Breast epithelium (tissue), 3 donors: ENCODE measurements around the gene CAPN15.

Experiments used
- POLR2A ChIP-seq: fragments of 450-650 bp; IDR thresholded peaks from one replicate; pipeline ENCODE4 v1.6.1; 2016; ENCODE audit warnings: antibody characterized with exemption, mild to moderate bottlenecking, moderate library complexity
- TF ChIP-seq, protein P1 (sequence below), 3 donors: fragments of 450-650 bp; IDR thresholded peaks; one replicate each; pipeline ENCODE4 v1.5.1; 2016 to 2017; ENCODE audit warnings: antibody characterized with exemption in 3 of 3, mild to moderate bottlenecking in 3 of 3, moderate library complexity in 3 of 3

DNA sequence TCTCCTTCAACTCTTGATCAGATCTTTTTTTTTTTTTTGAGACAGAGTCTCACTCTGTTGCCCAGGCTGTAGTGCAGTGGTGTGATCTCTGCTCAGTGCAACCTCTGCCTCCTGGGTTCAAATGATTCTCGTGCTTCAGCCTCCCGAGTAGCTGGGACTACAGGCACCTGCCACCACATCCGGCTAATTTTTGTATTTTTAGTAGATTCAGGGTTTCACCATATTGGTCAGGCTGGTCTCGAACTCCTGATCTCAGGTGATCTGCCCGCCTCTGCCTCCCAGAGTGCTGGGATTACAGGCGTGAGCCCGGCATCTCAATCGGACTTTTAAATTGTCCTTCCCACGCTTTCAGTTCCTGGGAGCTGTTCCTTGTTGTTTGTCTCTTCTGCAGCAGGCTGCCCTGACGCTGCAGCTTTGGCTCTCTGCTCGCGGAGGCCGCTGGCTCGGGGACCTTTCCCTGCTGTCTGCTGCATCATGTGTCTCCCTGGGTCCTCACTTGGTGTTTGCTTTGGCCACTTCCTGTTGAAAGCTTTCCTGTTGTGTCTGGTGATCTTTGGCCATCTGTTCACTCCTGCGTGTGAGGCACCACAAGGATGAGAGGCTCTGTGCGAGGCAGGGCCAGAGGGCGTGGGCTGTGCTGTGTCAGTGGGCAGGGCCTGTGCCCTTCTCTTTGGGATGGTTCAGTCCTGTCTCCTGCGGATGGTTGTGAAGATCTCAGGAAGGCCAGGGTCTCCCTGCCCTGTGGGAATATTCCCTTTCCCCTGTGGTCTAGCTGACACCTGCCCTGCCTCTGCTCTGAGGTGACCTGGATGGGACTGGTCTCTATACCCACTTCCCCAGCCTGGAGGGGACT is 18.4 kb upstream of the CAPN15 start:
- TF ChIP-seq POLR2A, result no peak
- TF ChIP-seq, protein P1, sequence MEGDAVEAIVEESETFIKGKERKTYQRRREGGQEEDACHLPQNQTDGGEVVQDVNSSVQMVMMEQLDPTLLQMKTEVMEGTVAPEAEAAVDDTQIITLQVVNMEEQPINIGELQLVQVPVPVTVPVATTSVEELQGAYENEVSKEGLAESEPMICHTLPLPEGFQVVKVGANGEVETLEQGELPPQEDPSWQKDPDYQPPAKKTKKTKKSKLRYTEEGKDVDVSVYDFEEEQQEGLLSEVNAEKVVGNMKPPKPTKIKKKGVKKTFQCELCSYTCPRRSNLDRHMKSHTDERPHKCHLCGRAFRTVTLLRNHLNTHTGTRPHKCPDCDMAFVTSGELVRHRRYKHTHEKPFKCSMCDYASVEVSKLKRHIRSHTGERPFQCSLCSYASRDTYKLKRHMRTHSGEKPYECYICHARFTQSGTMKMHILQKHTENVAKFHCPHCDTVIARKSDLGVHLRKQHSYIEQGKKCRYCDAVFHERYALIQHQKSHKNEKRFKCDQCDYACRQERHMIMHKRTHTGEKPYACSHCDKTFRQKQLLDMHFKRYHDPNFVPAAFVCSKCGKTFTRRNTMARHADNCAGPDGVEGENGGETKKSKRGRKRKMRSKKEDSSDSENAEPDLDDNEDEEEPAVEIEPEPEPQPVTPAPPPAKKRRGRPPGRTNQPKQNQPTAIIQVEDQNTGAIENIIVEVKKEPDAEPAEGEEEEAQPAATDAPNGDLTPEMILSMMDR (IDR thresholded peaks at IDR 0.05), result no peak
